GM21447 (cell line): ENCODE measurements around the gene IER5.

Experiments used
- ATAC-seq: cut with Tn5 transposase; IDR thresholded peaks from one replicate; pipeline ENCODE4 v1.9.1; 2021; ENCODE audit not compliant: unreplicated experiment

Gene IER5

GRCh38 chr1:181131255-181131941, 42.9 kb downstream of the IER5 start:
- peak; percentile 35 for ATAC-seq

DNA sequence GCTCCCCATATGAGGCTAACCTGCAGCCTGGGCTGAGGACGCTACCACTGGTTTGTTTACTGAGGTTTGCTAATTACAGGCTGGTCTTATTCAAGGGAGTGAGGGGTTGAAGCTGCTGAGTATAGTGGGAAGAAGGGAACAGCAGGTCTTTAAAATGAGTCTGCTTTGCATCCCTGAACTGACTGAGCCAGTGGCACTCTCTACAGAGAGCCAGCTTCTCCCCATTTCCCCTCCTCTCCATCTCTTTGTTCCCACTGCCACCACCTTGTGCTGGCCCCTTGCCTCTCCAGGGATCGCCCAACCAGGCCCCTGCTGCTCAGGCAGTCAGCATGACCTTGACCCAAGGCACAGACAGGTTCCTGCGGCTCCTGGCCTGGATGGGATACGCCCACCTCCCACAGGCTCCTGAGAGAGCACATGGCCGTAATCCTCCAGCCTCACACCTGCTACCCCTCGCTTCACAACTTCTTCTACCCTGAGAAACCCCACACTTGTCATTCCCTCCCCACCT, 45.0 kb downstream of the IER5 start:
- ATAC-seq = no peak

DNA sequence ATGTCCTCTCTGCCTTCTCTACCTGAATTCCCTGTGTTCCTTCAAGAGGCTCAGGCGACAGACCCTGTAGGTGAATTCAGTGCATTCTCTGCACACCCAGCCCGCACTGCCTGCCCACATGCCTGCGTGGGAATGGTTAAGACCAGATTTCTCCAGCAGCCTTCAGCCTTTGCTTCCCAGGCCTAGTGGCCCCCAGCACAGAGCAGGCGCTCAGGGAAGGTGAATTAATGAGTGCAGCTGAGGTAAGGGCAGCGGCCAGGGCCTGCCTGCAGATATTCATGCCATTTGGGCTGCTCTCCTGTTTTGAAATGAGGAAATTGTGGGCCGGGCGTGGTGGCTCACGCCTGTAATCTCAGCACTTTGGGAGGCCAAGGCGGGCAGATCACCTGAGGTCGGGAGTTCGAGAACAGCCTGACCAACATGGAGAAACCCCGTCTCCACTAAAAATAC, 45.5 kb downstream of the IER5 start:
- no peak for ATAC-seq

- ATAC-seq = peak; percentile 32
Observed at GRCh38 chr1:181134543-181135436, 46.3 kb downstream of the IER5 start.

DNA sequence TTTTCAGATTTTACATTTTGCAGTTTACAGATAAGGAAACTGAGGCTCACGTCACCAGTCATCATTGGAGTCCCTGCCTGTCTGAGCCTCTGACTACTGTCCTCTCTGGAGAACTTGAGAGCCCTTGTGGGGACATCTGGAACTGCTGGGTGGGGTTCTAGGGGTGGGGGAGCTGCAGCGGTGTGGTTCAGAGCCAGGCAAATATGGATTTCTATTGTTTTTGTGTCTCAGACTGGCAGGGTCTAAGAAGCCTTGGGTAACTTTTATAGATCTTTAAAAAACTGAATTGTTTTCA, 46.9 kb downstream of the IER5 start:
- no peak for ATAC-seq

GRCh38 chr1:181135815-181136737, 47.6 kb downstream of the IER5 start:
- no peak for ATAC-seq

- no peak for ATAC-seq
Observed at GRCh38 chr1:181136738-181137122, 48.2 kb downstream of the IER5 start.

- no peak for ATAC-seq
Observed at GRCh38 chr1:181137217-181137743, 48.8 kb downstream of the IER5 start.

GRCh38 chr1:181139631-181140061, 51.1 kb downstream of the IER5 start:
- ATAC-seq = no peak

GRCh38 chr1:181140398-181140797, 51.9 kb downstream of the IER5 start:
- no peak for ATAC-seq

- no peak for ATAC-seq
Observed at GRCh38 chr1:181140891-181141290, 52.4 kb downstream of the IER5 start.

DNA sequence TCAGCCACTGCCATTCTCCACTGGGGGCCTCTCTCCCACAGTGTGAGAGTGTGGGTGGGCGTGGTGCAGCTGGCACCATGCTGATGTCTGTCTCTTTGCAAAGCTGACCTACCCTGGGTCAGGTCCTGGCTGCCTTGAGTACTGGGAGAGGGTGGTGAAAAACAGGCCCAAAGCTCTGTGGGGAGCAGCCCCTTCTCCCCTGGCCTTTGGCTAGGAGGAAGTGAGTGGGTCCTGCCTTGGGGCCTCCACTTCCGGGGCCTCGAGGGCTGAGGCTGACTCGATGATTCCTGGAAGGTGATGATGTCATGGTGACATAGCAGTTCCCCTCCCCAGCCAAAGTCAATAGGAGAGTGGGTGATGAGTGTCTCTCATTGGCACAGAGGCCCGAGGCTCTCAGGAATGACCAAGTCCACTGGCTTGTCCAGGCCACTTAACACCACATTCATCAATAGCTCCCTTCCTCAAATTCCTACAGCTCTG, 53.0 kb downstream of the IER5 start:
- ATAC-seq = no peak
